Posterior vena cava (tissue), 2 donors: ENCODE data around the gene CACNA1C. TPM values are rescaled to one million over a fixed set of nuclear protein-coding genes. Genes with fewer than 3 reads are reported as not detected.

Experiments
- DNase-seq: peaks from one replicate; pipeline ENCODE4 v3.0.0-alpha.2; 2020; ENCODE audit warnings: low spot score
- intact Hi-C, 2 donors: fragments of 100-400 bp; cut with DNase I; formaldehyde crosslinking; loops; one replicate each; pipeline versions ENCODE4 v1.14.1 to v1.14.2; 2022 to 2023
- total RNA-seq, 2 donors: library from RNA; stranded (reverse); fragmentation: NEBNext Ultra II Directional; extraction: Animal tissue kit (Norgen Biotek cat#: 25700); gene quantifications; one replicate each; pipeline ENCODE4 v1.2.1, GENCODE V29; 2021
- donor health status: DM: yes; HTN: yes; CAD: no.
- donor health status: DM: yes; HTN: yes; CAD: no.

The CACNA1C gene
- total RNA-seq, 2 donors from 2014 or later = 71.3 to 71.8 TPM

- DNase-seq = no peak
- intact Hi-C loops = loop anchor here in 1 of 2 donors (10.0 kb wide), 1 partner anchor 201 kb away; no protein-coding TSS in a partner anchor
Observed at GRCh38 chr12:2064071-2064507, 11.3 kb downstream of the CACNA1C start.

GRCh38 chr12:2068653-2069052 is 15.9 kb downstream of the CACNA1C start:
- intact Hi-C loops = loop anchor here in 1 of 2 donors (10.0 kb wide), 1 partner anchor 196 kb away; no protein-coding TSS in a partner anchor
- DNase-seq = peak; percentile 64

GRCh38 chr12:2070440-2071045 is 17.8 kb downstream of the CACNA1C start:
- DNase-seq = no peak
- intact Hi-C loops = no loop called here

GRCh38 chr12:2074792-2075191 is 22.0 kb downstream of the CACNA1C start:
- DNase-seq = peak; percentile 62
- intact Hi-C loops = no loop called here

- DNase-seq = peak; percentile 51
- intact Hi-C loops = no loop called here
Observed at GRCh38 chr12:2075508-2076195, 22.9 kb downstream of the CACNA1C start.

GRCh38 chr12:2076196-2076570 is 23.4 kb downstream of the CACNA1C start:
- intact Hi-C loops = no loop called here
- DNase-seq = peak; percentile 72

- peak; percentile 29 for DNase-seq
- intact Hi-C loops = no loop called here
Observed at GRCh38 chr12:2076728-2077127, 23.9 kb downstream of the CACNA1C start.

GRCh38 chr12:2080604-2081003 is 27.8 kb downstream of the CACNA1C start:
- intact Hi-C loops = no loop called here
- no peak for DNase-seq

GRCh38 chr12:2082321-2082720 is 29.5 kb downstream of the CACNA1C start:
- intact Hi-C loops = no loop called here
- no peak for DNase-seq

GRCh38 chr12:2083008-2083407 is 30.2 kb downstream of the CACNA1C start:
- intact Hi-C loops = no loop called here

GRCh38 chr12:2083561-2083960 is 30.8 kb downstream of the CACNA1C start:
- intact Hi-C loops = no loop called here
- DNase-seq = no peak

More at GRCh38 chr12:2083008-2083407, 30.2 kb downstream of the CACNA1C start:
- DNase-seq = no peak

GRCh38 chr12:2084553-2085296 is 31.9 kb downstream of the CACNA1C start:
- intact Hi-C loops = no loop called here
- DNase-seq = peak; percentile 81

GRCh38 chr12:2092354-2092753 is 39.6 kb downstream of the CACNA1C start:
- DNase-seq = no peak
- intact Hi-C loops = no loop called here

GRCh38 chr12:2092890-2093289 is 40.1 kb downstream of the CACNA1C start:
- DNase-seq = no peak
- intact Hi-C loops = no loop called here

GRCh38 chr12:2094597-2094996 is 41.8 kb downstream of the CACNA1C start:
- intact Hi-C loops = no loop called here
- no peak for DNase-seq

- intact Hi-C loops = no loop called here
- no peak for DNase-seq
Observed at GRCh38 chr12:2095878-2096277, 43.1 kb downstream of the CACNA1C start.

GRCh38 chr12:2097617-2098016 is 44.8 kb downstream of the CACNA1C start:
- intact Hi-C loops = no loop called here
- no peak for DNase-seq

- DNase-seq = no peak
- intact Hi-C loops = no loop called here
Observed at GRCh38 chr12:2098852-2099251, 46.1 kb downstream of the CACNA1C start.

- DNase-seq = no peak
- intact Hi-C loops = no loop called here
Observed at GRCh38 chr12:2099595-2099994, 46.8 kb downstream of the CACNA1C start.

GRCh38 chr12:2101359-2101758 is 48.6 kb downstream of the CACNA1C start:
- intact Hi-C loops = no loop called here
- DNase-seq = no peak
